IPS-20b (cell line): ENCODE measurements around the gene RETSAT.
"Not testable (repeated sequence)": the region's sequence is repeated elsewhere in the genome, so short reads cannot be mapped to it uniquely, and the experiment has no call there.

Experiments used
- H3K27ac ChIP-seq: one replicate; pipeline ENCODE4 v1.5.1; 2013; ENCODE audit warnings: low read length
- H3K27me3 ChIP-seq: 2 replicates; pipeline ENCODE4 v1.6.1; 2013; ENCODE audit warnings: mild to moderate bottlenecking, low read length, inconsistent platforms; ENCODE audit not compliant: insufficient read depth
- H3K36me3 ChIP-seq: 2 replicates; pipeline ENCODE4 v1.6.1; 2013; ENCODE audit warnings: low read depth, mild to moderate bottlenecking, inconsistent platforms, low read length, moderate library complexity; ENCODE audit not compliant: insufficient read depth
- H3K4me1 ChIP-seq: 2 replicates; pipeline ENCODE4 v1.6.1; 2013; ENCODE audit warnings: mild to moderate bottlenecking, control low read depth, inconsistent platforms, low read length, moderate library complexity; ENCODE audit not compliant: insufficient read depth
- H3K4me3 ChIP-seq: 2 replicates; pipeline ENCODE4 v1.5.1; 2013; ENCODE audit warnings: mild to moderate bottlenecking, low read length, inconsistent platforms
- H3K9ac ChIP-seq: 2 replicates; pipeline ENCODE4 v1.6.1; 2013; ENCODE audit warnings: low read depth, mild to moderate bottlenecking, inconsistent platforms, low read length, moderate library complexity
- H3K9me3 ChIP-seq: 2 replicates; pipeline ENCODE4 v1.6.1; 2013; ENCODE audit warnings: mild to moderate bottlenecking, low read depth, low read length, inconsistent platforms; ENCODE audit not compliant: insufficient read depth

RETSAT gene

DNA sequence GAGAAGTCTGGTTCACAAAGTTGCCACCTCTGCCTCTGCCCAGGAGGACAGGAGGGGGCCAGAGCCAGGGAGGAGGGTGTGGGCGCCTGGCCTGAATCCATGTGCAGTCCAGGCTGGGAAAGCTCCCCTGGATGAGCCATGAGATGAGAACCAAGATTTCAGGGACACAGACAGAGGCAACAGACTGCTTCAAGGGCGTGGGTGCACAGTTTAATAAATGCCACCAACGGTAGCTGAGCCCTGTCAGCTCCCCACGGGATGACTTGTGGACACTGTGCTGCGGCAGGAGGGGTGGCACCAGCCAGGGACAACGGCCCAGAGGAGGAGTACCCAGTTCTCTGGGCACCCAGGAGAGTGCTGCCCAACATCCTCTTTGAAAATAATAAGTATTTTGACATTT is 40.6 kb upstream of the RETSAT start:
- no peak overlapping the region for H3K27ac ChIP-seq
- peaks cover 4% of the 10 kb centered on the region; the same call in 1 of the 2 replicates for H3K4me1 ChIP-seq
- no peaks in the 10 kb centered on the region for H3K27me3 ChIP-seq
- H3K9me3 ChIP-seq, result no peaks in the 10 kb centered on the region
- peaks cover 1% of the 10 kb centered on the region; the same call in 1 of the 2 replicates for H3K36me3 ChIP-seq
- no peak overlapping the region for H3K4me3 ChIP-seq
- H3K9ac ChIP-seq, result no peak overlapping the region

GRCh38 chr2:85394261-85394681 is 39.9 kb upstream of the RETSAT start:
- H3K4me3 ChIP-seq, result no peak overlapping the region
- H3K4me1 ChIP-seq, result peaks cover 4% of the 10 kb centered on the region; the same call in 1 of the 2 replicates
- H3K36me3 ChIP-seq, result peaks cover 6% of the 10 kb centered on the region; the same call in 1 of the 2 replicates
- H3K9me3 ChIP-seq, result no peaks in the 10 kb centered on the region
- H3K27ac ChIP-seq, result no peak overlapping the region
- H3K9ac ChIP-seq, result no peak overlapping the region; the same call in 1 of the 2 replicates
- no peaks in the 10 kb centered on the region for H3K27me3 ChIP-seq

- Histone ChIP-seq H3K27ac (no peak overlapping the region), H3K36me3 (peaks cover 6% of the 10 kb centered on the region; the same call in 1 of the 2 replicates), H3K4me3 (no peak overlapping the region), H3K4me1 (peaks cover 4% of the 10 kb centered on the region; the same call in 1 of the 2 replicates), H3K9me3 (no peaks in the 10 kb centered on the region), H3K9ac (no peak overlapping the region; the same call in 1 of the 2 replicates), H3K27me3 (no peaks in the 10 kb centered on the region)
Measured at GRCh38 chr2:85393836-85394235, 39.5 kb upstream of the RETSAT start.

- no peaks in the 10 kb centered on the region for H3K9me3 ChIP-seq
- H3K4me3 ChIP-seq, result no peak overlapping the region
- peaks cover 4% of the 10 kb centered on the region; the same call in 1 of the 2 replicates for H3K4me1 ChIP-seq
- H3K36me3 ChIP-seq, result peaks cover 16% of the 10 kb centered on the region; the same call in 1 of the 2 replicates
- no peaks in the 10 kb centered on the region for H3K27me3 ChIP-seq
- no peak overlapping the region for H3K9ac ChIP-seq
- H3K27ac ChIP-seq, result no peak overlapping the region
Measured at GRCh38 chr2:85390941-85391669, 36.8 kb upstream of the RETSAT start.

GRCh38 chr2:85388878-85389538 is 34.7 kb upstream of the RETSAT start:
- Histone ChIP-seq H3K9me3 (no peaks in the 10 kb centered on the region), H3K4me1 (peaks cover 8% of the 10 kb centered on the region; the same call in 1 of the 2 replicates), H3K9ac (no peak overlapping the region), H3K27me3 (no peaks in the 10 kb centered on the region), H3K36me3 (peaks cover 16% of the 10 kb centered on the region; the same call in 1 of the 2 replicates), H3K4me3 (no peak overlapping the region), H3K27ac (no peak overlapping the region)

GRCh38 chr2:85387754-85388153 is 33.4 kb upstream of the RETSAT start:
- peaks cover 16% of the 10 kb centered on the region; the same call in 1 of the 2 replicates for H3K36me3 ChIP-seq
- H3K27me3 ChIP-seq, result no peaks in the 10 kb centered on the region
- peaks cover 8% of the 10 kb centered on the region; the same call in 1 of the 2 replicates for H3K4me1 ChIP-seq
- H3K9ac ChIP-seq, result no peak overlapping the region
- H3K4me3 ChIP-seq, result no peak overlapping the region
- H3K27ac ChIP-seq, result no peak overlapping the region
- no peaks in the 10 kb centered on the region for H3K9me3 ChIP-seq

DNA sequence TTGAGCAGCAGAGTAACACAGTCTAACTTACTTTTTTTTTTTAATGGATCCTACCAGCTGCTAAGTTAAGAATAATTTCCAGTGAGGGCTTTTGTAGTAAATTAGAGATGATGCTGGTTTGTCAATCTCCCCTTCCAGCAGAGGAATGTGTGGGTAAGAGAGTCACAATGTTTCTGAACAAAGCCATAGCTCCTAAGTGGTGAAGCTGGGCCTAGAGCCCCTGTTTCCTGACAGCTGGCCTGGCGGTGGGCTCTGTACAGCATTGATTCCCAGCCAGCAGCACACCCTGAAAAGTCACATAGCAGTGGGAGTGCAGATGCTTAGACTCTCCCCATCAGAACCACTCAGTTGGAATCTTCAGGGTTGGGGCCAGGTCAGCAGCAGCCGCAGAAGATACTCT is 31.4 kb upstream of the RETSAT start:
- Histone ChIP-seq H3K27me3 (no peaks in the 10 kb centered on the region), H3K4me1 (0 out of 2 replicates have a peak, but pooled peaks cover 3% of the 10 kb centered on the region), H3K36me3 (peaks cover 18% of the 10 kb centered on the region), H3K27ac (no peak overlapping the region), H3K4me3 (no peak overlapping the region), H3K9ac (no peak overlapping the region), H3K9me3 (peaks cover 2% of the 10 kb centered on the region)

DNA sequence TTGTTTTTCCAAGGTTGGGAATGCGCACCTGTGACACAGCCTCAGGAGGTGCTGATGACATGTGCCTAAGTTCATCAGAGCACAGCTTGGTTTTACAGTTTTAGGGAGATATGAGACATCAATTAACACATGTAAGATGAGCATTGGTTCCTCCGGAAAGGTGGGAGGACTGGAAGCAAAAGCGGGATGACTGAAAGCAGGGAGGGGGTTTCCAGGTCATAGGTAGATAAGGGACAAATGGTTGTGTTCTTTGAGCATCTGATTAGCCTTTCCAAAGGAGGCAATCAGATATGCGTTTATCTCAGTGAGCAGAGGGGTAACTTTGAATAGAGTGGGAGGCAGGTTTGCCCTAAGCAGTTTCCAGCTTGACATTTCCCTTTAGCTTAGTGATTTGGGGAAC is 29.5 kb upstream of the RETSAT start:
- Histone ChIP-seq H3K9me3 (peaks cover 16% of the 10 kb centered on the region), H3K4me1 (0 out of 2 replicates have a peak, but pooled peaks cover 3% of the 10 kb centered on the region), H3K9ac (no peak overlapping the region), H3K36me3 (peaks cover 23% of the 10 kb centered on the region), H3K27me3 (no peaks in the 10 kb centered on the region), H3K27ac (no peak overlapping the region), H3K4me3 (no peak overlapping the region)

DNA sequence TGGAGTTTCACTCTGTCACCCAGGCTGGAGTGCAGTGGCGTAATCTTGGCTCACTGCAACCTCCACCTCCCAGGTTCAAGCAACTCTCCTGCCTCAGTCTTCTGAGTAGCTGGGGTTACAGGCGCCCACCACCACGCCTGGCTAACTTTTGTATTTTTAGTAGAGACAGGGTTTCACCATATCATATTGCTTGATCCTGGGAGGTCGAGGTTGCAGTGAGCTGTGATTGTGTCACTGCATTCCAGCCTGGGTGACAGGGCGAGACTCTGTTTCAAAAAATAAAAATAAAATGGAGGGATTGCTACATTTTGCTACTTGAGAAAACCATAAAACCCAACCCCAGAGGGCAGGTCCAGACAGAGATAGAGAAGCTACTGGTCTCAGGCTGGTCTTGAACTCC is 28.8 kb upstream of the RETSAT start:
- H3K27ac ChIP-seq, H3K9ac ChIP-seq, H3K4me3 ChIP-seq, H3K4me1 ChIP-seq, H3K27me3 ChIP-seq: not testable (repeated sequence)
- peaks cover 20% of the 10 kb centered on the region for H3K36me3 ChIP-seq
- H3K9me3 ChIP-seq, result peaks cover 16% of the 10 kb centered on the region

GRCh38 chr2:85380048-85380447 is 25.7 kb upstream of the RETSAT start:
- peaks cover 16% of the 10 kb centered on the region for H3K9me3 ChIP-seq
- peaks cover 13% of the 10 kb centered on the region for H3K36me3 ChIP-seq
- H3K27ac ChIP-seq, result no peak overlapping the region
- no peaks in the 10 kb centered on the region for H3K4me1 ChIP-seq
- H3K9ac ChIP-seq, result no peak overlapping the region
- H3K27me3 ChIP-seq, result no peaks in the 10 kb centered on the region
- H3K4me3 ChIP-seq, result no peak overlapping the region

- Histone ChIP-seq H3K4me3 (no peak overlapping the region), H3K27me3 (no peaks in the 10 kb centered on the region), H3K4me1 (no peaks in the 10 kb centered on the region), H3K36me3 (peaks cover 13% of the 10 kb centered on the region), H3K9me3 (peaks cover 16% of the 10 kb centered on the region), H3K9ac (no peak overlapping the region), H3K27ac (no peak overlapping the region)
Measured at GRCh38 chr2:85378257-85378656, 23.9 kb upstream of the RETSAT start.

DNA sequence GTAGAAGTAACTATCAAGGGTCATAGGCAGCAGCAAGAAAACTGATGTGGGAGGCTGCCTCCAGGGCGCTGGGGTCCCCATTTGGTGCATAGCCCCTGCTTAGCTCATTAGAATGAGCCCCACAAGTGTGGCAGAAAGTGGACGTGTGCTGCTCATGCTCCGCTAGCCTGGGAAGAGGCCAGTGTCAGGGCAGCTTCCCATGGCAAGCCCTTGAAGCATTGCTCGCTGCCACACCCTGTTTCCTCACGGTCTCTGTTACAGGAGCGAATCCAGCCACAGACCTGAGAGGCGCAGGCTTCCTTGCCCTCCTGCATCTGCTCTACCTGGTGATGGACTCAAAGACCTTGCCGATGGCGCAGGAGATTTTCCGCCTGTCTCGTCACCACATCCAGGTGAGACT is 22.8 kb upstream of the RETSAT start:
- Histone ChIP-seq H3K27ac (no peak overlapping the region), H3K27me3 (no peaks in the 10 kb centered on the region), H3K36me3 (peaks cover 13% of the 10 kb centered on the region), H3K4me1 (no peaks in the 10 kb centered on the region), H3K9me3 (peaks cover 16% of the 10 kb centered on the region), H3K4me3 (no peak overlapping the region), H3K9ac (no peak overlapping the region)
